DMS79 (cell line): Measurements from ENCODE around the gene CUX1.
"Not testable (repeated sequence)": the region's sequence is repeated elsewhere in the genome, so short reads cannot be mapped to it uniquely, and the experiment has no call there.

Experiments
- DNase-seq: peaks from one replicate; lab custom pipeline; 2025; lab: John Stamatoyannopoulos, UW

The CUX1 gene

GRCh38 chr7:101817471-101818286 is at the start of gene CUX1:
Gene CUX1, plus strand, starts transcription at chr7:101817626. Its CDS starts 14 bp downstream, at chr7:101817640.
- no peak for DNase-seq

- no peak for DNase-seq
Observed at GRCh38 chr7:101768280-101768679, 49.1 kb upstream of the CUX1 start.

GRCh38 chr7:101770466-101770865 is 47.0 kb upstream of the CUX1 start:
- DNase-seq: no peak

GRCh38 chr7:101772508-101773211 is 44.8 kb upstream of the CUX1 start:
- no peak for DNase-seq

GRCh38 chr7:101775181-101775580 is 42.2 kb upstream of the CUX1 start:
- DNase-seq: no peak

DNA sequence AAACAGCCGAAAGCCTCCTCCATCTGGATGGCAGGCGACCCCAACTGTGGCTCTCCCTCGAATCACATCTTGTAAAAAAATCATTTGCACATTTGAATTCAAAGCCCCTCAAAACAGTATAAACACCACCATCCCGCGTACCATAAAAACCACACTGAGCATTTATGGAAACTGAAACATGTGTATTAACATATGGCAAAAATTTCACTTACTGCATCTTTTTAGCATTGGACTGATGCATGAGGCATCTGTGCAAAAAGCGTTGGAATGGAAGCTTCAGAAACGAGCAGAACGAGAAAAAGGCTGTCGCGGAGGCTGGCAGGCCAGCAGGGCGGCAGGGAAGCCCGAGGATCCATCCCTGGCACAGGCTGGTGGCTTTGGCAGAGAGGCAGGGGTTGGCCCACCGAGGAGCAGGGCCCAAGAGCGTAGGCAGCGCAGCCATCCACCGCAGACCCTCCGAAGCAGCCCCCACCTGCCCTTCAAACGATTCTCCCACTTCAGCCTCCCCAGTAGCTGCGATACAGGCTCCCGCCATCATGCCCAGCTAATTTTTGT is 39.3 kb upstream of the CUX1 start:
- DNase-seq: no peak

DNA sequence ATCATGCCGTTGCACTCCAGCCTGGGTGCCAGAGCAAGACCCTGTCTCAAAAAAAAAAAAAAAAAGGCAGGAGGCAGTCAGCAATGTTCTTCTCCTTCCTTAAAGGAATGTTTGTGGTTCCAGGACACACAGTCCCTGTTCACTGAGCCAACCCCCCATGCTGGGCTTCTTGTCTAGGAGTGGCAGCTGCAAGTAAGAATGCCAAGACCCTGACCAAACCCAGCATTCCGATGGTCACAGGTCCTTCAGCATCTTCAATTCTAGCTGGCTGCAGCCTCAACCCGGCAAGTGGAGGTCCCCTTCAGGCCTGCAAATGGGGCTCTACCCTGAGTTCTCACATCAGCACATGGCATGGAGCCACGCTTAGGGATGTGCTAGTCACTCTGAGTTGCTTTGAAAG is 38.2 kb upstream of the CUX1 start:
- DNase-seq: no peak

DNA sequence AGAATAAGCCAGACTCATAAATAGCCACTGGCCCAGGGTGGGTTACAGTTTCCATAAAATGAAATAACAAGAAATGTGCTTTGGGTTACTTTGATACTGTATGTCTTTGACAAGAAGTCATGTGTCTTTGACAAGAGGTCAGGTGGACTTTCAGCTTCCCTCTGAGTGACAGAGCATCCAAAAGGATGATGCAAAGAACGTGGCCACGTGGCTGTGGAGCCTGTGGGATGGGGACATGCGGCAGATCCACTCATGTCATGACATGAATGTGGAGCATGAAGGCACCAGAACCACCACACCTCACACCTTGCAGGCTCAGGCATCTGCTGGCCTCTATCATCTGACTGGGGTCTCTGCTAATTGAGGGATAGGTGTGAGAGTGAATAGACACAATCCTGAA is 37.1 kb upstream of the CUX1 start:
- DNase-seq: no peak

- no peak for DNase-seq
Observed at GRCh38 chr7:101781439-101781838, 36.0 kb upstream of the CUX1 start.

DNA sequence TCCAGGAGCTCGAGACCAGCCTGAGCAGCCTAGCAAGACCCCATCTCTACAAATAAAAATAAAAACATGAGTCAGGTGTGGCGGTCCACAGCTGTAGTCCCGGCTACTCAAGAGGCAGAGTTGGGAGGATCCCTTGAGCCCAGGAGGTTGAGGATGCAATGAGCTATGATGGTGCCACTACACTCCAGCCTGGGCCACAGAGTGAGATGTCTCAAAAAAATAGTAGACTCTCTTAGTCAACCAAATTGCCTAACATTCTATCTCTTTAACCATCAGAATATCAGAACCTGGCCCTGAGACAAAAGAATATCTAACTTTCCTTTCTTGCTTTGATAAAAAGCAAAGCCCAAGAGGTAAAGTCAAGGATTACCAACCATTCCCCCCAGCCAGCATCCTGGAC is 35.0 kb upstream of the CUX1 start:
- DNase-seq: no peak

GRCh38 chr7:101782896-101783295 is 34.5 kb upstream of the CUX1 start:
- no peak for DNase-seq

GRCh38 chr7:101783381-101784181 is 33.8 kb upstream of the CUX1 start:
- DNase-seq: no peak

DNA sequence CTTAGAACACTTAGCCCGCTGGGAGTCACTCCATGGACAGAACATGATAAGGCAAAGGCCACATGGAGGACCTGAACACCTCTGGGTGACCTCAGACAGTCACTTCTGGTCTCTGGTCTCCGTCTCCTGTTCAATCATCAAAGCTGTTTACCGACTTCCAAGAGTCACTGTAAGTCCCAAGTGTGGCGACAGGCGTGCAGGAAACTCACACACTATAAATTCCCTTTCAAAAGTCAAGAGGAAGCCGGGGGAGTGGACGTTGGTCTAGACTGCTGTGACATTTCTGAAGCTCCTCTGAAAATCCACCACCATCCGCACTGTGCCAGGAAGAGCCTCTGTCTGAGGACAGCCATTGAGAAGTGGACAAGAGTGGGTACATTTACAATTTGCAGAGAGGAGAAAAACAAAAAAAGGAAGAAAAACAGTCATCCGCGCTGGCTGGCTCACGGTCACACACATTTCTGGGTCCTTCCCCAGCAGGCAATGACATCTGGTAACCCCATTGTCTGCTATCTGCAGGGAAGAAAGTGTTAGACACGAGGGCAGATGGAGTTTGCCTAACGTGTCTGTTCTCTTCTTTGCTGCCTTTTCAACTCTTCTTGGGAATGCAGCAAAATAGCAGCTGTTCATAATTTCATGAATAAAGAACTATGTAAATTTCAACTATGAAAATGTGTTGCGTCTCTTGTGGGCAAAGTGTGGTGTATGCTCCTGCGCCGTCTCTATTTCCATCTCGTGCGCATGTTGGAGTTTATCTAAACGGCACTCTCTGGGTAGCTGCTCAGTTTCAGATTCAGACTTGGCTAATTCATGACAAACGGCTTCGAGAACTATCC is 32.9 kb upstream of the CUX1 start:
- DNase-seq: no peak

DNA sequence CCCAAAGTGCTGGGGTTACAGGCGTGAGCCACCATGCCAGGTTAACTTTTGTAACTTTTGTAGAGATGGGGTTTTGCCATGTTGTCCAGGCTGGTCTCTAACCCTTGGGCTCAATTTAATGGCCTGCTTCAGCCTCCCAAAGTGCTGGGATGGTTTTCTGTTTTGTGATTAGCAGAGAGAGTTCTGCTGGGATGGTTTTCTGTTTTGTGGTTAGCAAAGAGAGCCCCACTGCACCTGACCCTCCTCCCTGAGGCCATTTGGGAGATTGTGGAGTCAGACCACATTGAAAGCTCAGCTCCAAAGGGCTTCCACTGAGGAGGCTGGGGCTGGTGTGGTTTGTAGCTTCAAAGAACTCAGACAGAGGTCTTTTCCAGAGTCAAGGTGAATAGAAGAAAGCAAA is 29.6 kb upstream of the CUX1 start:
- DNase-seq: no peak

GRCh38 chr7:101788517-101788916 is 28.9 kb upstream of the CUX1 start:
- no peak for DNase-seq

GRCh38 chr7:101790566-101791293 is 26.7 kb upstream of the CUX1 start:
- DNase-seq: no peak

GRCh38 chr7:101792051-101792681 is 25.3 kb upstream of the CUX1 start:
- DNase-seq: no peak

DNA sequence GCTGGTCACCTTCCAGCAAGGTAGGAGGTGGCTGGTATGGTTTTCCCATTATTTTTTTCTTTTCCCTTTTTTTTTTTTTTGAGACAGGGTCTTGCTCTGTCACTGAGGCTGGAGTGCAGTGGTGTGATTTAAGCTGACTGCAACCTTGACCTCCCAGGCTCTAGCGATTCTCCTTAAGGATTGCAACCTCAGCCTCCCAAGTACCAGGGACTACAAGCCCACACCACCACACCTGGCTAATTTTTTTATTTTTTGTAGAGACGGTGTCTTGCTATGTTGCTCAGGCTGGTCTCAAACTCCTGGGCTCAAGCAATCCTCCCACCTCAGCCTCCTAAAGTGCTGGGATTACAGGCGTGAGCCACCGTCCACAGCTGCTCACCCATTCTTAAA is 24.7 kb upstream of the CUX1 start:
- not testable (repeated sequence) for DNase-seq

GRCh38 chr7:101795461-101795860 is 22.0 kb upstream of the CUX1 start:
- DNase-seq: no peak

GRCh38 chr7:101798173-101798572 is 19.3 kb upstream of the CUX1 start:
- not testable (repeated sequence) for DNase-seq
